A549 (cell line): ENCODE measurements around the gene ST8SIA5.

Source experiments
- BHLHE40 ChIP-seq: IDR thresholded peaks from 2 replicates; pipeline ENCODE4 v1.6.1; 2012; ENCODE audit warnings: low read depth, low read length, inconsistent platforms
- EP300 ChIP-seq, 2 experiments: fragments of >200 bp; sonication (Bioruptor Twin); formaldehyde crosslinking; IDR thresholded peaks; 2 replicates in 1 of 2; 3 replicates in 1 of 2; pipeline ENCODE4 v1.6.1; 2016 to 2017
- HEYL ChIP-seq: fragments of 250-450 bp; sonication (Bioruptor Pico); IDR thresholded peaks from 2 replicates; pipeline ENCODE4 v1.8.0; 2021; ENCODE audit warnings: mild to moderate bottlenecking, moderate library complexity
- HOXB13 ChIP-seq: fragments of 250-450 bp; sonication (Bioruptor Pico); IDR thresholded peaks from 2 replicates; pipeline ENCODE4 v1.5.0; 2020; ENCODE audit warnings: low read depth, mild to moderate bottlenecking, moderate library complexity
- KDM1A ChIP-seq: fragments of 200-600 bp; sonication (generic); IDR thresholded peaks from 2 replicates; pipeline ENCODE4 v1.6.1; 2016; ENCODE audit warnings: low read depth, mild to moderate bottlenecking
- MAX ChIP-seq: IDR thresholded peaks from 2 replicates; pipeline ENCODE4 v1.6.1; 2012
- MAZ ChIP-seq: fragments of 150-350 bp; IDR thresholded peaks from 2 replicates; pipeline ENCODE4 v1.6.1; 2014; ENCODE audit warnings: antibody characterized with exemption, low read depth, low read length, borderline replicate concordance
- MYC ChIP-seq: IDR thresholded peaks from 2 replicates; pipeline ENCODE4 v1.6.1; 2012; ENCODE audit warnings: mild to moderate bottlenecking, inconsistent platforms, low read length, improper control_type of control experiment, borderline replicate concordance
- POLR2A ChIP-seq: IDR thresholded peaks from 2 replicates; pipeline ENCODE4 v1.6.1; 2012; ENCODE audit warnings: mild to moderate bottlenecking, low read length
- USF2 ChIP-seq: fragments of 450-650 bp; IDR thresholded peaks from 2 replicates; pipeline ENCODE4 v1.6.1; 2014; ENCODE audit warnings: antibody characterized with exemption
- ZFP36 ChIP-seq: fragments of 450-650 bp; IDR thresholded peaks from 2 replicates; pipeline ENCODE4 v1.6.1; 2014; ENCODE audit warnings: borderline replicate concordance; ENCODE audit not compliant: partially characterized antibody
- TF ChIP-seq, protein P1 (sequence below): IDR thresholded peaks from 2 replicates; pipeline ENCODE4 v1.6.1; 2012
- TF ChIP-seq, protein P2 (sequence below): fragments of >200 bp; sonication (Bioruptor Twin); formaldehyde crosslinking; IDR thresholded peaks from 3 replicates; pipeline ENCODE4 v1.5.1; 2016

DNA sequence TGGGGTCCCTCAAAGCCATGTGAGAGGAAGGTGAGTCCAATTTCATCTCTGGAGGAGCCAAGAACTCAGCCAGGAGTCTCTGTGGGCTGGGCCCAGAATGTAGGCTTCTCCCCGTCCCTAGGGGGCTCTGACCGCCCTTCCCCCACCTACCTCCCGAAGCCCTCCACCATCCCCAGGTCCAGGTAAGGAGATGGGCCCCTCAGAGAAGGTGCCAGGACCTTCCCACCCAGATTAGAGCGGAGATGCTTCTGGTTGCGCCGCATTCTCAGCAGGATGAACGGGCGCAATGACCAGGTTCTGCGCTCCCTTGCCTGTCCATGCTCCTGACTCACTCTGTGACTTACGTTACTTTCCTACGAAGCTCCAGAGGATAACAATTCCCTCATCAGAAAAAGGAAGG, 23.0 kb downstream of the ST8SIA5 start:
- TF ChIP-seq, protein P1, sequence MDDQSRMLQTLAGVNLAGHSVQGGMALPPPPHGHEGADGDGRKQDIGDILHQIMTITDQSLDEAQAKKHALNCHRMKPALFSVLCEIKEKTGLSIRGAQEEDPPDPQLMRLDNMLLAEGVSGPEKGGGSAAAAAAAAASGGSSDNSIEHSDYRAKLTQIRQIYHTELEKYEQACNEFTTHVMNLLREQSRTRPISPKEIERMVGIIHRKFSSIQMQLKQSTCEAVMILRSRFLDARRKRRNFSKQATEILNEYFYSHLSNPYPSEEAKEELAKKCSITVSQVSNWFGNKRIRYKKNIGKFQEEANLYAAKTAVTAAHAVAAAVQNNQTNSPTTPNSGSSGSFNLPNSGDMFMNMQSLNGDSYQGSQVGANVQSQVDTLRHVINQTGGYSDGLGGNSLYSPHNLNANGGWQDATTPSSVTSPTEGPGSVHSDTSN: no peak
- TF ChIP-seq, protein P2, sequence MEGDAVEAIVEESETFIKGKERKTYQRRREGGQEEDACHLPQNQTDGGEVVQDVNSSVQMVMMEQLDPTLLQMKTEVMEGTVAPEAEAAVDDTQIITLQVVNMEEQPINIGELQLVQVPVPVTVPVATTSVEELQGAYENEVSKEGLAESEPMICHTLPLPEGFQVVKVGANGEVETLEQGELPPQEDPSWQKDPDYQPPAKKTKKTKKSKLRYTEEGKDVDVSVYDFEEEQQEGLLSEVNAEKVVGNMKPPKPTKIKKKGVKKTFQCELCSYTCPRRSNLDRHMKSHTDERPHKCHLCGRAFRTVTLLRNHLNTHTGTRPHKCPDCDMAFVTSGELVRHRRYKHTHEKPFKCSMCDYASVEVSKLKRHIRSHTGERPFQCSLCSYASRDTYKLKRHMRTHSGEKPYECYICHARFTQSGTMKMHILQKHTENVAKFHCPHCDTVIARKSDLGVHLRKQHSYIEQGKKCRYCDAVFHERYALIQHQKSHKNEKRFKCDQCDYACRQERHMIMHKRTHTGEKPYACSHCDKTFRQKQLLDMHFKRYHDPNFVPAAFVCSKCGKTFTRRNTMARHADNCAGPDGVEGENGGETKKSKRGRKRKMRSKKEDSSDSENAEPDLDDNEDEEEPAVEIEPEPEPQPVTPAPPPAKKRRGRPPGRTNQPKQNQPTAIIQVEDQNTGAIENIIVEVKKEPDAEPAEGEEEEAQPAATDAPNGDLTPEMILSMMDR: no peak
- TF ChIP-seq POLR2A (no peak), USF2 (no peak), BHLHE40 (no peak), KDM1A (no peak), EP300 (IDR thresholded peaks at IDR 0.05) (no peak), ZFP36 (no peak), HOXB13 (CRISPR knock-in tag) (no peak), MYC (no peak), MAX (no peak), HEYL (CRISPR knock-in tag) (no peak), MAZ (no peak)
